KG1 (cell line): Measurements from ENCODE around the gene MALRD1.

Experiments used
- DNase-seq: peaks from one replicate; lab custom pipeline; 2025; lab: John Stamatoyannopoulos, UW

The MALRD1 gene

GRCh38 chr10:19653931-19654330, 605.3 kb downstream of the MALRD1 start:
- no peak for DNase-seq

DNA sequence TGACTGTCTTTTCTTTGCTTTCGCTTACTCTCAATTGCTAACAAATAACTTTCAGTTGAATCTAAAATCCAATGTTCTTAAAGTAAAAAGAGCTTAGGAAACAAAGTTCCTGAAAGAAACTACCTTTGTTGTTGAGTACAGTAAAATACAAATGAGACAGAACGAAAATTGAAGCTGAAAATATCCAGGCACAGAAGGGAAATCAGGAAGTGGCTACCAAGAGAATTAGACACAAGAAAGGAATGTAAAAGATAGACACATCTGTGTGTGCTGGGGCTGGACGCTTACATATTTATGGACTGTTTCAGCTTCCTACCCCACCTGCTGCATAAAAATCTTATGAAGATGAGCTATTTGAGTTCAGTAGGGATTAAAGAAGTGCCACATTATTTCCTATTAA, 606.0 kb downstream of the MALRD1 start:
- no peak for DNase-seq

DNA sequence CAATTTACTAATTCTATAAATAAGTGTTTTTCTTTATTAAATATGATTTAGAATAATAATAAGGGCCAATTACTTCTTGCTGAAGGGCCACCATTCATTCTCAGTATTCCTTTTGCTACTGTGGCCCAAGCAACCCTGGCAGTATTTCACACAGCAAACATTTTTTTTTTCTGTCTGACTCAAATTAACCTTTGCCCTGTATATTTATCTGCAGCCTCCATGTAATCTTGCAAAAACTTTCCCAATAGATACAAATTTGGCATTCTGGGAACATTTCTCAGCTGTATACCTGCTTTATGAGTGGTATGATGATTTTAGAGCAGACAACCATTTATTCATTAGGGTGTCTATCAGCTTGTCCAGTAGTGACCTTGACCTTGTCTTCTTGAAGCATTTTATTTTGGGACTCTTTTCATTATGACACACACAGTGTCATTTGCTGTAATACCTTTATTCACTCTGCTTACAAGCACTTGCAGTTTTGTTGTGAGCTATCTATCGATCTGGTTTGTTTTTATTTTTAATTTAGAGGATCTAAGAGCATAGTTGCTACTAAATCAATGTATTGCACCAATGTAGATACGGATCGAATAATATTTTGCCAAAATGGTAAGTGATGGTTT, 607.9 kb downstream of the MALRD1 start:
- no peak for DNase-seq

DNA sequence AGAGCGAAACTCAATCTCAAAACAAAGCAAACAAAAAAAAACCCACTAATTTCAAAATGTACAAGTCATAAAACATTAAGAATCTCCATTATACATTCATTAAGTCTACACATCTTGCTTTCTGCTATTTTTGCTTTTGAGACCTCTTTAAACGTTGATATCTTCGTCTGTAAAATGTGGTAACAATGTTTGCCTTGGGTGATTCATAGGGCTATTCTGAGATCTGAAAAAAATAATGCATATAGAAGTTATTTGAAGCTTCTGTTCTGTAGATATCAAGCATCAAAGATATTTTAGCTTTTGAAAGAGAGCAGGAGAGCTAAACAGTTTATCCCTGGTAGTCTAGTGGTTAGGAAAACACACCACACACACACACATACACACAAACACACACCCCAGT, 609.5 kb downstream of the MALRD1 start:
- DNase-seq, result no peak

DNA sequence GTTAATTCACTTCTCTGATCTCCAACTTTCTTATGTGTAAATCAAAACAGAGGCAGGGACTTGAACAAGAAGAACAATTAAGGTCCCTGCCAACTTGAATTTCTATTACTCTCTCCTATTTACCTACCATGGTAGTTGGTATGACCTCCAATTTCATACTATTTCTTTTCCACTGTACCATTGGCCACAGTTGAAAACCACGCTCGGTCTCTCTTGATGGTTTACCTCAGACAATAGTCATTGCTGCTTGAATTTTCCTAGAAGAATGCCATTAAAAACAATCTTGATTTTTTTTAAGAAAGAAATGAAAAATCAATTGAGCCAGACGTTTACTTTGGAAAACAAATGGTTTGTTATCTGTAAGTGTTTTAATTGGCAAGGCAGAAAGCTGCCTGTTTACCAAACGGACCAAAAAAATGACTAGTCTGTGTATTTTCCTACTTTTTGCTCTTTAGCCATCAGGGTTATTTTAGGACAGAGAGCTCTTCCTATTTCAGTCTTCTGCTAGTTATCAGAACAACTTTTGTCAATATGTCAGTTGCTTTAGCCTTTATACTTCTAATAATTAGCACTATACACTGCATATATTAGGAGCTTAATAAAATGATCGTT, 610.1 kb downstream of the MALRD1 start:
- no peak for DNase-seq

DNA sequence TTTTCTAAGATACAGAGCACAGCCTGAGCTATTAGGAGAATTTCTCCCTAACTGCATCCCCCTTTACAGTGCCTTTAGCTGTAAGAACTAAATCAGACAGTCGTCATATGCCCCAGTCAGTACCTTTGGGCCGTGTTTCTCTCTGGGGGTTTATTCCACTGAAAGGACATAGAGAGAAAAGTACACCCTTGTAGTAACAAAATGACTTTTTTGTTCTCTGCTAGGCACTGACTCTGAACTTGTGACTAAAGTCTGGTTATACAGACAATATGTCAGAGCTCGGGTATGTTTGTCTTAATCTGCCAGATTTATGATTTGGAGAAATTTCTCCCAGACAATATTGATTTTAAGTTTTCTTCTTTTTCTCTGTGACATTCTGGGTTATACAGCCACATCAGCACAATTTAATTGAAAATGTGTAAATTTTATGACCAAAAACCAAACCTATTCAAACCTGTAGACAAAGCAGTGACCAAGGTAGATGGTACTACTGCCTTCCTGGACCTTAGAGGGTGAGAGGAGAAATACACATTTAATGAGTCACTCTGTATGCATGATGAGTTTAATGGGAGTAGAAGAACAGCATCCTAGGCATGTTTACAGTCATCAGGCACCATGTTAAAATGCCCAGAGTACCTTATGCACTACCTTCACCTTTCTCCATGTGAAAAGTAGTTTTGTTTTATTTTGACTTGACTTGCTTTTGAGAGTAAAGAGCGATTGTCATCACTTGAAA, 611.5 kb downstream of the MALRD1 start:
- no peak for DNase-seq

GRCh38 chr10:19663344-19663743, 614.7 kb downstream of the MALRD1 start:
- peak; percentile 3 for DNase-seq

DNA sequence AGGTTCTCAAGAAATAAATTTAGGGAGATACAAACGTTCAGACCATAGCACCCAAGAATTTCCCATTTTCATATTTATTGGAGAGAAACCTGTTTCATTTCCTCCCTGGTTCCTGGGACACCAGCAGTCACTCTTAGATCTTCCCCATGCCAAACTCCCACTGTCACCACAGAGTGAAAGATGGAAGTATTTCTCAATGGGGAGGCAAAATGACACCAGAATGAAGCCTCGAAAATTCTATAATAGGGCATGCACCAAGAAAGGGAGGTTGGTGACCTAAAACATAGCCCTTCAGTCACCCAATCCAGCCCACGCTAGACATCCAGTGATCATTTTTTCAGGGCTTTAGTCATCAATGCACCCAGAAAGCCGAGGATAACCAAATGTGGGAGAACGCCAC, 619.5 kb downstream of the MALRD1 start:
- DNase-seq, result no peak

- DNase-seq, result no peak
Measured at GRCh38 chr10:19676063-19676462, 627.5 kb downstream of the MALRD1 start.

GRCh38 chr10:19683356-19683755, 634.8 kb downstream of the MALRD1 start:
- no peak for DNase-seq

DNA sequence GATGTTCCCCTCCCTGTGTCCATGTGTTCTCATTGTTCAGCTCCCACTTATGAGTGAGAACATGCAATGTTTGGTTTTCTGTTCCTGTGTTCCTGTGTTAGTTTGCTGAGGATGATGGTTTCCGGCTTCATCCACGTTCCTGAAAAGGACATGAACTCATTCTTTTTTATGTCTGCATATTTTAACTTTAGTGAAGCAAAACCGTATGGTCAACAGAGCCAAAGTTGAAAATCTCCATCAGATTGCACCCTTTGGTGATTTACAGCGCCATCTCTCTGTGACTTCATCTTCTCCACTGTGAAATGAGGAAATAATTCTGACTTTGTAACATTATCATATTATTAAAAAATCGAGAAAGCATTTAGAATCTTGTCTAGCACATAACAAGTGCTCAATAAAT, 635.4 kb downstream of the MALRD1 start:
- no peak for DNase-seq

- no peak for DNase-seq
Measured at GRCh38 chr10:19688344-19688743, 639.7 kb downstream of the MALRD1 start.

DNA sequence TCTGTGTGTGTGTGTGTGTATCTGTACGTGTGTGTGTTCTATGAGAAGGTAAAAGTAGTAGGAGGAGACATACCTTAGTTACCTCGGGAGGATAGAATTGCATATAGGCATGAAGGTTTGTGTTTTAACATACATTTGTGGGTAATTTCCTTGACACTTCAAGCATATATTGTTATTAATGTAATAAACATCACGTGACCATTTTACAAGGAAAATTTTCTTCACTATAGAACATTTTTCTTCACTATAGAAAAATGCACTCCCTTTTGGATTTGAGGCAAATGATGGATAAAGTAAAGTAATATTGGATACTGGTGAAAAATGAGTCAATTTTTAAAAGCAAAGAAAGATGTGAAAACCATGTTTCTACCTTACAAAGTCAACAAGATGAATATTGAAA, 640.6 kb downstream of the MALRD1 start:
- no peak for DNase-seq

GRCh38 chr10:19699299-19699698, 650.7 kb downstream of the MALRD1 start:
- no peak for DNase-seq

DNA sequence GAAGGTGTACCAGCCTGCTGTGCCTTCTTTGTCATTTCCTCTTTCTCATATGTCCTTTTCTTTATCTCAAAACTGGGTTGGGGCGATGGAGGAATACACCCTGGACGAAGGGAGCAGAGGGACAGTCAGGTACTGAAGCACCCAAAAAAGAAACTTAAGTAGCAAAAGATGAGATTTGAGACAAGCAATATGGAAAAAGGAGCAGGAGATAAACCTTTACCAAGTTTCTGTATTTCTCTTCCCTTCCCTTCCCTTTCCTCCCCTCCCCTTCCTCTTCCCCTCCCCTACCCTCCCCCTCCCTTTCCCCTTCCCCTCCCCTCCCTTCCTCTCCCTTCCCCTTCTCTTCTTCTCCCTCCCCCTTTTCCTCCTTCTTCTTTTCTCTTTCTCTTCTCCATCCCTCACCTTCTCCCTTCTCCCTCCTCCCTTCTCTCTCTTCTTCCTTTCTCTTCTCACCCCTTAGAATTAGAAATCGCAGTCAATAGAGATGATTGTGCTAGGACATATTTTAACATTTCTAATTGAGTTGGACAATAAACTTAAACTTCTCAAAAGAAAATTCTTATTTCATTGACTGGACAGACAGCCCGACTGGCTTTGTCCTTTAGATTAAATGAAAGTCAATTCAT, 652.9 kb downstream of the MALRD1 start:
- no peak for DNase-seq

- no peak for DNase-seq
Measured at GRCh38 chr10:19702215-19702614, 653.6 kb downstream of the MALRD1 start.

DNA sequence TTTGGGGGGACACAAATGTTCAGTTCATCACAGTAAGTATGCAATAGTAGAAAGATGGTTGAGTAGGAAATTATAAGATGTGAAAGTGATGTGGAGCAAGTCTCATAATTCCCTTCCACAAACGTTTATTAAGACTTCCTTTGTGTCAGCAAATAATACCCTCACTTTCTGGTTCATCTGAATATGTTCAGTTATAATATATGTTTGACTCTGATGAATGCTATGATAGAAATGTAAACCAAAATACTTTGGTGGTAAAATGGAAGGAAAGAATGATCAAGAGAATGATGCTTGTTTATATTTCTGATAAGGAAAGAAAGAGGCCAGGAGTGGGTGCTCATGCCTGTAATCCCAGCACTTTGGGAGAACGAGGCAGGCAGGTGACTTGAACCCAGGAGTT, 655.9 kb downstream of the MALRD1 start:
- DNase-seq, result no peak

DNA sequence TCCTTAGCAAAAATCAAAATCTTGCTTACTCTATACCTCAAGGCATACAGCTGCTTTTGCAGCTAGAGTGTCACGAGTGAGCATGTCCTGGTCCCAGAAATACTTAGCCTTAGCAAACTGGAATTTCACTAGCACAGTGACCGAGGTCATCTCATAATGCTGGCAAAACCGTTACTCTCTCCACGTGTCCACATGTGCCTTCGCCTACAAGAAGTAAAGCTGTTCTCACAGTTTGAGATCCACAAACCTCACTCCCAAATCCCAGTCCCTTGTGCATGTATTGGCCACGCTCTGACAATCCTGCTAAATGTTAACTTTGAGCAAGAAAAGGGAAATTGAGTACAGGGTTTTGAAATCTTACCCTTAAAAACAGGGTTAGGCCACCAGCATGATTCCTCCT, 656.6 kb downstream of the MALRD1 start:
- no peak for DNase-seq

- DNase-seq, result no peak
Measured at GRCh38 chr10:19706904-19707303, 658.3 kb downstream of the MALRD1 start.

DNA sequence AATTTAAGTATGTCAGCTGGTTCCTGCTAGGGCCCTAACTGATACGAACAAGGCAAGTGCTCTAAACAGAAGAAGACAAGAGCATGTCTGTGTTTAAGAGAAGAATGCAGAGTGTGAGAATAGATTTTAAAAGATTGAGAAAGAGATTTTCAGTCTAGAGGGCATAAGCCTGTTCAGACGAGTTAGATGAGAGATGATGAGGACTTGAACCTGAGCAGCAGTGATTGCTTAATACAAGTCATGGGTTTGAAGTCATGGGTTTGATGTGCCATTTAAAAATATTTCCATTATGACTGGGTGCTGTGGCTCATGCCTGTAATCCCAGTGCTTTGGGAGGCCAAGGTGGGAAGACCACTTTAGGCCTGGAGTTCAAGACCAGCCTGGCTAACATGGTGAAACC, 658.8 kb downstream of the MALRD1 start:
- no peak for DNase-seq

GRCh38 chr10:19708031-19708430, 659.4 kb downstream of the MALRD1 start:
- DNase-seq, result no peak

- DNase-seq, result no peak
Measured at GRCh38 chr10:19710600-19710999, 662.0 kb downstream of the MALRD1 start.

DNA sequence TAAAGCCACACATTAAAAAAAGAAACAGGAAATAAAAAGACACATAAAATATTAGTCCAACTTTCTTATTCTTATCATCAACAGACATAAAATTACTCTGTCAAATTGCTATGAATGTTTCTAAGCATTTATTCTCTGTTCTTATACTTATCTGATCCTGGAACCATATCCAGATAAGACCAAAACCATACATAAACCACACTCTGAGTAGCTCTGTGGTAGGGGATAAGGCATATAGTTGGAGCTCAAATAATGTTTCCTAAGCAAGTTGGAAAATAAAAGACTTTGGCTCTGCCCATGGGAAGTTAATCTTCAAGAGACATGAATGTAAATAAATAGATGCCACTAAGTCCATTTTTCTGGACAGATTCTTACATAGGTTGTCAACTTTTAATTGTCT, 664.6 kb downstream of the MALRD1 start:
- peak; percentile 14 for DNase-seq
